Parathyroid adenoma (tissue), 2 donors: ENCODE data around the gene KDM4B.

Experiments
- H2AFZ ChIP-seq: fragments of 300-600 bp; sonication (generic); one replicate; pipeline ENCODE4 v1.7.0; 2017; ENCODE audit warnings: antibody characterized with exemption, mild to moderate bottlenecking
- H3K27ac ChIP-seq: fragments of 300-600 bp; sonication (generic); one replicate; pipeline ENCODE4 v1.7.0; 2017
- H3K27me3 ChIP-seq: fragments of 300-600 bp; sonication (generic); one replicate; pipeline ENCODE4 v1.7.0; 2017; ENCODE audit warnings: low read length; ENCODE audit not compliant: control insufficient read depth, insufficient read depth
- H3K36me3 ChIP-seq: fragments of 300-600 bp; sonication (generic); one replicate; pipeline ENCODE4 v1.7.0; 2017; ENCODE audit warnings: low read length; ENCODE audit not compliant: control insufficient read depth, insufficient read depth
- H3K4me1 ChIP-seq: fragments of 300-600 bp; sonication (generic); one replicate; pipeline ENCODE4 v1.7.0; 2017; ENCODE audit warnings: control low read depth
- H3K4me2 ChIP-seq: fragments of 300-600 bp; sonication (generic); one replicate; pipeline ENCODE4 v1.7.0; 2017; ENCODE audit warnings: low read length
- H3K4me3 ChIP-seq: fragments of 300-600 bp; sonication (generic); one replicate; pipeline ENCODE4 v1.7.0; 2017; ENCODE audit warnings: low read depth, low read length
- H3K79me2 ChIP-seq: fragments of 300-600 bp; sonication (generic); one replicate; pipeline ENCODE4 v1.7.0; 2017; ENCODE audit warnings: control low read depth
- H3K9ac ChIP-seq: fragments of 300-600 bp; sonication (generic); one replicate; pipeline ENCODE4 v1.7.0; 2017; ENCODE audit warnings: mild to moderate bottlenecking
- H3K9me3 ChIP-seq: fragments of 300-600 bp; sonication (generic); one replicate; pipeline ENCODE4 v1.7.0; 2017; ENCODE audit warnings: low read length; ENCODE audit not compliant: control insufficient read depth
- TF ChIP-seq, protein P1 (sequence below): fragments of 300-600 bp; sonication (generic); IDR thresholded peaks from one replicate; pipeline ENCODE4 v1.7.0; 2017; ENCODE audit warnings: antibody characterized with exemption, mild to moderate bottlenecking
- donor health status: primary hyperparathyroidism.

KDM4B gene

DNA sequence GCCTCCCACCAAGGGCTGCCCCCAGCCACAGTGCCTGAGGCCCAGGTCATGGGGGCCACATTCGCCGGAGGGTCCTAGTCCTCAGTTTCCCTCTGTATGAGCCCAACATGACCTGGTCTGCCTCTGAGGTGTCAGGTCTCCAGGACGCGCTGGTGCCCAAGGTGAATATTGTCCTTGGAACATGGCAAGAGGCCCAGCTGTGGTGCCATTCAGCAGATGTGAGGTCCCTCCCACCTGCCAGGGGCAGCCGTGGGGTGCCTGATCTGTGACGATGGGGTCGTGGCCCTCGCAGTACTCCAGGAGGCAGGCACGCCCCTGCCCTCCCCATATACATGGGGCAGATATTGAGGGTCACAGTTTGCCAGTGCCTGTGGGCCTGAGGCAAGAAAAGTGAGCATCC, 151.9 kb downstream of the KDM4B start:
- no peaks in the 10 kb centered on the region for H3K9me3 ChIP-seq
- H3K36me3 ChIP-seq, result no peaks in the 10 kb centered on the region
- H3K9ac ChIP-seq, result no peak overlapping the region

DNA sequence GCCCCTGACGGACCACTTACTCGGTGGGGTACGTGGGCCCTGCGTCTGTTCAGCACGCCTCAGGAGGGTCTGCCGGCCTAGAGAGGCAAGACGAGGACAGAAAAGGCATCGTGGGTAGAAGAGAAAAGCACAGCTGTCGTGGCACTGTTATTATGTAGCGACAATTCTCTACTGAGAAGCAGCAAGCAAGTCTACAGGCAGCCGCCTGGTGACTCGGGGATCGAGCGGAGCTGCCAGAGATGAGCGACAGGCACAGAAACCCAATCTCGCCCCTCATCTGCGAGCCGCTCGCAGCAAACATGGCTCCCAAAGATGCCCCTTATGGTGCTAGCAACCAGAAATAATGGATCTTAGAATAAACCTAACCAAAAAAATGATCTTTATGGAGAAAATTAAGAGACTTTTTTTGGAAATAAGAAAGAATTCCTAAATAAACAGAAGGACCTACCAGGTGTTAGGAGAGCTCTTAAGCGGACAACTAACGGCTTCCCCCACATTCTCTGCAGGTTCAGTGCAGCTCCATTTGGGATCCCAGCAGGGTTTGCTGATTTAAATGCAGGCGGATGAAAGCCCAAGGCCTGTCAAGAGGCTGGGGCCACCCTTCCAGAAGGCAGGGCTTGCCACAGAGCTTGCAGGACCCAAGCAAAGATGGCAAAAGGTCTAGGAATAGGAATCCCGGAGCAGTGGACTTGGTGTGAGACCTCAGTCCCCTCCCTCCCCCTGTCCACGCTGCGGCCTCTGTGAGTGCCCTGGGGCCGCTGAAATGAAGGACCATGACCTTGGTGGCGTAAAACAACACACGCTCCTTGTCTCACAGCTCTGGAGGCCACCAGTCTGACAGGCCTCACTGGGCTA, 152.6 kb downstream of the KDM4B start:
- H3K4me1 ChIP-seq, result no peaks in the 10 kb centered on the region
- H2AFZ ChIP-seq, result no peak overlapping the region
- no peak overlapping the region for H3K9ac ChIP-seq
- no peak overlapping the region for H3K4me3 ChIP-seq
- peaks cover 5% of the 10 kb centered on the region for H3K79me2 ChIP-seq
- TF ChIP-seq, protein P1, sequence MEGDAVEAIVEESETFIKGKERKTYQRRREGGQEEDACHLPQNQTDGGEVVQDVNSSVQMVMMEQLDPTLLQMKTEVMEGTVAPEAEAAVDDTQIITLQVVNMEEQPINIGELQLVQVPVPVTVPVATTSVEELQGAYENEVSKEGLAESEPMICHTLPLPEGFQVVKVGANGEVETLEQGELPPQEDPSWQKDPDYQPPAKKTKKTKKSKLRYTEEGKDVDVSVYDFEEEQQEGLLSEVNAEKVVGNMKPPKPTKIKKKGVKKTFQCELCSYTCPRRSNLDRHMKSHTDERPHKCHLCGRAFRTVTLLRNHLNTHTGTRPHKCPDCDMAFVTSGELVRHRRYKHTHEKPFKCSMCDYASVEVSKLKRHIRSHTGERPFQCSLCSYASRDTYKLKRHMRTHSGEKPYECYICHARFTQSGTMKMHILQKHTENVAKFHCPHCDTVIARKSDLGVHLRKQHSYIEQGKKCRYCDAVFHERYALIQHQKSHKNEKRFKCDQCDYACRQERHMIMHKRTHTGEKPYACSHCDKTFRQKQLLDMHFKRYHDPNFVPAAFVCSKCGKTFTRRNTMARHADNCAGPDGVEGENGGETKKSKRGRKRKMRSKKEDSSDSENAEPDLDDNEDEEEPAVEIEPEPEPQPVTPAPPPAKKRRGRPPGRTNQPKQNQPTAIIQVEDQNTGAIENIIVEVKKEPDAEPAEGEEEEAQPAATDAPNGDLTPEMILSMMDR, result no peak
- H3K9me3 ChIP-seq, result no peaks in the 10 kb centered on the region
- no peaks in the 10 kb centered on the region for H3K27me3 ChIP-seq
- no peaks in the 10 kb centered on the region for H3K36me3 ChIP-seq
- no peak overlapping the region for H3K27ac ChIP-seq
- no peak overlapping the region for H3K4me2 ChIP-seq

More for the DNA sequence above, 151.9 kb downstream of the KDM4B start:
- TF ChIP-seq, protein P1, result no peak
- Histone ChIP-seq H3K79me2 (peaks cover 5% of the 10 kb centered on the region), H3K27me3 (no peaks in the 10 kb centered on the region), H3K27ac (no peak overlapping the region), H2AFZ (no peak overlapping the region), H3K4me3 (no peak overlapping the region), H3K4me2 (no peak overlapping the region), H3K4me1 (no peaks in the 10 kb centered on the region)

DNA sequence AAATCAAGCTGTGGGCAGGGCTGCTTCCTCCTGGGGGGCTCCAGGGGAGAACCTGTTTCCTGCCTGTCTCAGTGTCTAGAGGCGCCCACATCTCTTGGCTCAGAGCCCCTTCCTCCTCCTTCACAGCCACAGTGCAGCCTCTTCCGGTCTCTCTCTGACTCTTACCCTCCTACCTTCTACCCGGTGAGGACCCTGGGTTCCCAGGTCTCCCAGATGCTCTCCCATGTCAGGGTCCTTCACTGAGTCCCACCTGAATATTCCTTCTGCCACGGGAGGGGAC, 153.1 kb downstream of the KDM4B start:
- Histone ChIP-seq H3K36me3 (no peaks in the 10 kb centered on the region), H3K4me1 (no peaks in the 10 kb centered on the region)

DNA sequence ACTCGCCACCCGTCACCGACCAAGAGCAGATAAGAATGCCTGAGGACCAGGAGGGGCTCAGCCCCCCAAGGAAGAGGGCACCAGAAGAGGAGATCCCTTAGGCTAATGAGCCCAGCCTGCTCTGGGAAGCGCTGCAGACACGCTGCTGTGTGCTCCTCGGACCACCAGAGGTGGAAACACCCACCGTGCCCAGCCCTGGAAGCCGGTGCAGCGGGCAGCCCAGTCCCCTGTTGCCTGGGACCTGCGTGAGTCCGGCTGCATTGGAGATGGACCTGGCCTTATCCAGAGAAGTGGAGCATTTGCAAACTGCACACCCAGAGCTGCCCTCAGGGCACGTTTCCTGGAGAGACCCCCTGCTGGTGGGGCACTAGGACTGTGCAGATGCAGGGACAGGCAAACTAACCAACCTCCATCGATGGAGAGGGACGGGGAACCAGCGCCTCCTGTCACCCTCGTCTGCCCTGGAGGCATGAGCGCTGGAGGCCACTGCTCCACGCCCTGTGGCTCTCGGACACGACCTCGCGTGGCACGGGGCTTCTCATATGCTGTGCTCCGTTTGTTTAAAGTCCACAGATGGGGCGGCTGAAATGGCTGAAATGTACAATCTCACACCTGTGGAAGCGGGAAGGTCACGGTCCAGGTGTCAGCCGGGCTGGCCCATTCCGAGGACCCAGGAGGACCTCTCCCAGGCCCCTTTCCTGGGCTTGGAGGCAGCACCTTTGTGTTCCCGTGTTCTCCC, 153.9 kb downstream of the KDM4B start:
- Histone ChIP-seq H3K9ac (no peak overlapping the region), H3K4me3 (no peak overlapping the region), H3K27me3 (no peaks in the 10 kb centered on the region), H3K79me2 (peaks cover 5% of the 10 kb centered on the region), H3K4me2 (no peak overlapping the region), H3K4me1 (no peaks in the 10 kb centered on the region), H3K36me3 (no peaks in the 10 kb centered on the region), H3K9me3 (no peaks in the 10 kb centered on the region), H2AFZ (no peak overlapping the region), H3K27ac (no peak overlapping the region)
- TF ChIP-seq, protein P1, result no peak

More for the DNA sequence above, 153.1 kb downstream of the KDM4B start:
- H2AFZ ChIP-seq, result no peak overlapping the region
- no peak overlapping the region for H3K27ac ChIP-seq
- no peaks in the 10 kb centered on the region for H3K9me3 ChIP-seq
- TF ChIP-seq, protein P1, result no peak
- H3K9ac ChIP-seq, result no peak overlapping the region
- peaks cover 5% of the 10 kb centered on the region for H3K79me2 ChIP-seq
- no peak overlapping the region for H3K4me3 ChIP-seq
- no peak overlapping the region for H3K4me2 ChIP-seq
- H3K27me3 ChIP-seq, result no peaks in the 10 kb centered on the region
